M059J (cell line): ENCODE measurements around the gene ZNF606. TPM values are rescaled to one million over a fixed set of nuclear protein-coding genes. Genes with fewer than 3 reads are reported as not detected.

Source experiments
- DNase-seq: peaks from one replicate; pipeline ENCODE4 v3.0.0-alpha.2; 2012; ENCODE audit warnings: low read depth
- total RNA-seq: library from RNA; depleted of rRNA; stranded (reverse); fragments of >200 nt; shearing (Covaris generic); gene quantifications from 2 replicates; pipeline ENCODE4 v1.2.3, GENCODE V29; 2014; rRNA removed

Gene ZNF606
- total RNA-seq, 1 experiment from 2014 or later: 13.4 TPM

GRCh38 chr19:57934820-57935665 is 67.6 kb downstream of the ZNF606 start, which contains the start of gene ZNF418:
ZNF418 (minus strand) TSS chr19:57935402; CDS start chr19:57933822, 1,580 bp downstream.
- peak; percentile 89 for DNase-seq

- no peak for DNase-seq
Measured at GRCh38 chr19:57927587-57927986, 75.0 kb downstream of the ZNF606 start.

Other genes with a start within 250 kb of the ZNF606 start
- 11.8 and 14.2 TPM in 2 replicates for gene ZNF586, start 233.1 kb downstream of the ZNF606 start, total RNA-seq
- gene ZNF552, start 187.9 kb downstream of the ZNF606 start, total RNA-seq: 0.69 and 0.84 TPM in 2 replicates
- 8.3 and 8.5 TPM in 2 replicates for gene ZNF587B, start 172.5 kb downstream of the ZNF606 start, total RNA-seq
- 6.5 and 19.6 TPM in 2 replicates for gene ZNF587, start 153.0 kb downstream of the ZNF606 start, total RNA-seq
- 0.64 and 2.2 TPM in 2 replicates for gene ZNF814, start 113.8 kb downstream of the ZNF606 start, total RNA-seq
- 11.2 and 11.6 TPM in 2 replicates for gene ZNF417, start 86.2 kb downstream of the ZNF606 start, total RNA-seq
- gene ZNF418, start 67.4 kb downstream of the ZNF606 start, total RNA-seq: 6.6 and 7.0 TPM in 2 replicates
- 4.8 and 6.7 TPM in 2 replicates for gene ZNF256, start 55.1 kb downstream of the ZNF606 start, total RNA-seq
- gene C19orf18, start 28.3 kb downstream of the ZNF606 start, total RNA-seq: not detected in 2 replicates
- 1.2 TPM in 1 of 2 replicates, not detected in the other for gene ZSCAN1, start 31.2 kb upstream of the ZNF606 start, total RNA-seq
- gene ZNF135, start 56.5 kb upstream of the ZNF606 start, total RNA-seq: 1.8 and 2.0 TPM in 2 replicates
- 33.3 and 39.8 TPM in 2 replicates for gene ZSCAN18, start 95.4 kb upstream of the ZNF606 start, total RNA-seq
- gene ZNF329, start 148.0 kb upstream of the ZNF606 start, total RNA-seq: 9.8 and 14.6 TPM in 2 replicates
- 23.7 and 26.7 TPM in 2 replicates for gene ZNF274, start 180.2 kb upstream of the ZNF606 start, total RNA-seq
- 47.3 and 65.4 TPM in 2 replicates for gene ZNF544, start 226.1 kb upstream of the ZNF606 start, total RNA-seq